Large intestine (tissue), 3 donors: Measurements from ENCODE around the gene PSMC1. TPM values are rescaled to one million over a fixed set of nuclear protein-coding genes. Genes with fewer than 3 reads are reported as not detected.

Experiments
- DNase-seq, 2 donors: peaks; one replicate each; pipeline versions ENCODE4 v3.0.0 to v3.0.0-alpha.2; 2013
- H3K27ac ChIP-seq: one replicate; pipeline ENCODE4 v1.5.1; 2013; ENCODE audit warnings: low read length
- H3K27me3 ChIP-seq: 2 replicates; pipeline ENCODE4 v1.6.1; 2013; ENCODE audit warnings: low read length; ENCODE audit not compliant: control insufficient read depth, insufficient read depth
- H3K36me3 ChIP-seq: 2 replicates; pipeline ENCODE4 v1.6.1; 2013; ENCODE audit warnings: low read length; ENCODE audit not compliant: control insufficient read depth, insufficient read depth
- H3K4me1 ChIP-seq: one replicate; pipeline ENCODE4 v1.6.1; 2013; ENCODE audit warnings: low read length; ENCODE audit not compliant: control insufficient read depth, insufficient read depth
- H3K4me3 ChIP-seq: one replicate; pipeline ENCODE4 v1.5.1; 2013; ENCODE audit warnings: low read length
- H3K9me3 ChIP-seq: one replicate; pipeline ENCODE4 v1.6.1; 2013; ENCODE audit warnings: mild to moderate bottlenecking, low read depth, low read length, moderate library complexity; ENCODE audit not compliant: control insufficient read depth
- WGBS: methylation state at CpG from one replicate; pipeline ENCODE4 v1.1.5; 2013; ENCODE audit warnings: low lambda C conversion rate; ENCODE audit not compliant: insufficient coverage; 5-methylcytosine and 5-hydroxymethylcytosine counted together
- polyA plus RNA-seq: library from polyadenylated mRNA; unstranded; fragments of 120-200 nt; gene quantifications from one replicate; pipeline ENCODE4 v1.2.1, GENCODE V29; 2013

Gene PSMC1
- polyA plus RNA-seq, 1 donor, result 135 TPM

DNA sequence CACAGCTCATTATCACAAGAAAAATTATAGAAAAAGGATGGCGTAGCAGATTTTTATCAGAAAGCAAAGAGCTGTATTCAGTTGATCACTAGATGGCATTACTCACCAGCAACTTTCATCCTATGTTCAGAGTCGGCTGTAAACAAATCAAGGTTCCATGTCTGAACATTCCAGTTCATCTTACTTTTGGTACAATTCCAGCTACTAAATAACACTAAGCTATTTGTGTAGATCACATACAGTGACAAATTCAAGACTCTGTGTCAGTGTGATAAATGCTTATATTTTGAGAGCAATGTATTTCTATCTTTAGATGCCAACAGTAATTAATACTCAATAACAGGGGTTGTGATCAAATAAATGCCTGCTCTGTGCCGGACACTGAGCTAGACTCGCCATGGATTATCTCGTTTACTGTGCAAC is 45.3 kb downstream of the PSMC1 start:
- peak overlapping the region; percentile 78 for H3K27ac ChIP-seq
- peaks cover 46% of the 10 kb centered on the region for H3K4me1 ChIP-seq

DNA sequence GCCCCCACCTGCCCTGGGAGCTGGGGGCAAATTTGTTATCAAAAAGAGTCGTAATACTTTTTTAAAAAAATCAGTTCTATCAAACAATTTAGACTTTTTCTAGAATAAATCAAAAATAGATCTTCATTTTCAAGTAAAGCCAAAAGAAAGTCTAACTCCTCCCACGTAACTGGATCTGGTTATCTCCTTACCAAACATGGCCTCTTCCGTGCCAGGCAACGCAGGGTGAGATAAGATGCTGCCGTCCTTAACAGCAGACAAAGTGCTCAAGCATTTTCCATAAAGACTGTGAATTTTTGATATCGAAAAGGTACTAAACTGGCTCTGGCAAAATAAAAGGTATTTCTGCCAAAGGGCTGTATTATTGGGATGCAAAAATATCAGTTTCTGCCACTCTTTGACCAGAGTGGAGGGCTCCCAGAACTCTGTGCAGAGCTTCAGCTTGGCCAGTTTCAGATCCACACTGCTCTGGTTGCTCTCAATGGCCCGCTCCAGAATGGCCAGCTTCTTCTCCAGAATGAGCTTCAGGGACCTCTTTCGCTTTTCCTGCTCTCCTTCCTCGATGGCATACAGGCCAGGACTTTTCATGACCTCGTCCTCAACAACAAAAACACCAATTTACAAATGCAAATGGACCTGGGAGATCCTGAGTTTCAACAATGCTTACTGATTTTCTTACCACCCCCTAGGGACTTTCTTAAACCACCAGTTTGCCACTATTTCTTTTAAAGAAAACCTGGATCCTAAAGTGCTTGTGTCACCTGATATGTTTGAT is 46.4 kb downstream of the PSMC1 start:
- H3K36me3 ChIP-seq, result peaks cover 14% of the 10 kb centered on the region
- peak in 1 of 2 donors; percentile 35 for DNase-seq

More for the DNA sequence above, 45.3 kb downstream of the PSMC1 start:
- Histone ChIP-seq H3K36me3 (peaks cover 13% of the 10 kb centered on the region), H3K27me3 (no peaks in the 10 kb centered on the region), H3K4me3 (no peak overlapping the region), H3K9me3 (no peaks in the 10 kb centered on the region)
- 0% methylated on average over 1 of the region's 5 CpGs for WGBS
- peak; percentile 42 to 65 for DNase-seq

DNA sequence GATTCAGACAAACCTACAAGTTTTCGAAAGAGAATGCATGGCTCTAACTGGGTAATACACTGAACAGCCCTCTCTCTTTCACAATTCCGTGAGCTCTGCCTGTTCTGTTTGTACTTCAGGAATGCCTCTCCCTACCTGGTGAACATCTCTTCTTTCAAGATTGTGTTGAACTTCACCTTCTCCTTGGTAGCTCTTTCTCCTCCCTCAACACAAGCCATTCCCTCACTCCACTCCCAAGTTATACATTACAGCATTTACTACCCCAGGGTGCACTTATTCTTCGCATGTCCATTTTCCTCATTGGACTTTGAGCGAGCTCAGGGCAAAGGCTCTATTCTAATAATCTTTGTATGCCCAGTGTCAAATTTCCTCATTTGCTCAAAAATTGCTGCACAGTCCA is 47.1 kb downstream of the PSMC1 start:
- Histone ChIP-seq H3K4me1 (peaks cover 44% of the 10 kb centered on the region), H3K27ac (peak overlapping the region; percentile 78), H3K4me3 (no peak overlapping the region), H3K27me3 (no peaks in the 10 kb centered on the region), H3K9me3 (no peaks in the 10 kb centered on the region), H3K36me3 (peaks cover 17% of the 10 kb centered on the region)
- 20% methylated on average over 1 of the region's 4 CpGs for WGBS
- DNase-seq, result peak; percentile 82 to 92

More for the DNA sequence above, 46.4 kb downstream of the PSMC1 start:
- WGBS, result 0% methylated on average over 1 of the region's 10 CpGs
- Histone ChIP-seq H3K9me3 (no peaks in the 10 kb centered on the region), H3K27me3 (no peaks in the 10 kb centered on the region), H3K27ac (peak overlapping the region; percentile 78), H3K4me3 (no peak overlapping the region), H3K4me1 (peaks cover 46% of the 10 kb centered on the region)

DNA sequence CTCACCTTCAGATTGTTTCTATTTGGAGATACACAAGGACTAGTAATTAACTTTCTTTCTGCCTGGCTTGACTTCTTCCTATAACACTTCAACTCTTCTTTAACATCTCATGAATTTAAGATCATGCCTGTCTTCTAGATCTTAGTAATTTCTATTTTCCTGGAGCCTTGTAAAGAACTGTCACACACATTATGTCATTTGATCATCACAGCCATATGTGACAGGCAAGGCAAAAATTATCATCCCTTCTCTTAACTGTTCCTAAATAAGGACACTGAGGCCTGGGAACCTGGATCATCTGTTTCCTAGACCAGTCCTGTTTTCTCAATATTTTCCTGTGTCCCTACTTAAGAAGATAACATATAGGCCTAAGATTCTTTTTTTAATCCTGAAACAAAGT is 48.1 kb downstream of the PSMC1 start:
- H3K27ac ChIP-seq, result peak overlapping the region; percentile 78

DNA sequence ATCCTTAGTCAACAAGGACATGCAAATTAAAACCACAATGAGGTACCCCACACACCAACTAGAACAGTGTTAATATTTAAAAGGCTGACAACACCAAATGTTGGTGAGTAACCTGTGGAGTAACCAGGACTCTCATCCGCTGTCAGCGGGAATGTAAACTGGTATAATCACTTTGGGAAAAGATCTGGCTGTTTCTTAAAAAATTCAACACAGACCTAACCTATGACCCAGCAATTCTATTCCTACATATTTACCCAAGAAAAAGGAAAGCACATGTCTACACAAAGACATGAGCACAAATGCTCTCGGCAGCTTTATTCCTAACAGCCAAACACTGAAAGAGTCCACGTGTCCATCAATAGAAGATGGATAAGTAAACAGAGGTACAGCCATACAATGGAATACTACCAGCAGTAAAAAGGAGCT is 48.8 kb downstream of the PSMC1 start:
- peak overlapping the region; percentile 78 for H3K27ac ChIP-seq
- no CpG with 5 or more reads among the region's 4 CpGs for WGBS
- H3K36me3 ChIP-seq, result peaks cover 24% of the 10 kb centered on the region
- H3K4me1 ChIP-seq, result peaks cover 43% of the 10 kb centered on the region
- H3K9me3 ChIP-seq, result no peaks in the 10 kb centered on the region
- H3K4me3 ChIP-seq, result no peak overlapping the region
- no peaks in the 10 kb centered on the region for H3K27me3 ChIP-seq
- peak in 1 of 2 donors; percentile 22 for DNase-seq

More for the DNA sequence above, 48.1 kb downstream of the PSMC1 start:
- Histone ChIP-seq H3K36me3 (peaks cover 18% of the 10 kb centered on the region), H3K9me3 (no peaks in the 10 kb centered on the region), H3K4me3 (no peak overlapping the region), H3K4me1 (peaks cover 43% of the 10 kb centered on the region), H3K27me3 (no peaks in the 10 kb centered on the region)
- peak in 1 of 2 donors; percentile 16 for DNase-seq

DNA sequence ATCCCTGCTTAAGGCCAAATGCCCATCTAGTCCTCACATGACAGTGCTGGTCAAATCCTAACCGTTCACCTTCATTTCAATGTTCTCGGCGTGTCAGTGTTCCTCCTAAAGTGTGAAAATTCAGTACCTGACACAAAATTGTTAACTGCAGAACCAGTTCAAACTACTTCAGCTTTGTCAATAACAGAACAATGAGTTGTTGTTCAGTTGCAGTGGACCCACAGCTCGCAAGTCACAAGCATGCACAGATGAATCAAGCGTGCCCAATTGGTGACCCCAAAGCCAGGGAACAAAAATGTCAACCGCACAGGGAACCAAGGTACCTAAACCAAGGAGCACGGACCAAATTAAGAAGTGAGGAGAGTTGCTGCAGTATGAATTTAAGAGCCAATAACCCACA is 52.2 kb downstream of the PSMC1 start:
- no peak for DNase-seq
- H3K4me3 ChIP-seq, result no peak overlapping the region
- H3K27me3 ChIP-seq, result no peaks in the 10 kb centered on the region
- 100% methylated on average over 1 of the region's 7 CpGs for WGBS
- no peak overlapping the region for H3K27ac ChIP-seq
- peaks cover 42% of the 10 kb centered on the region for H3K36me3 ChIP-seq
- H3K9me3 ChIP-seq, result no peaks in the 10 kb centered on the region
- H3K4me1 ChIP-seq, result peaks cover 27% of the 10 kb centered on the region

DNA sequence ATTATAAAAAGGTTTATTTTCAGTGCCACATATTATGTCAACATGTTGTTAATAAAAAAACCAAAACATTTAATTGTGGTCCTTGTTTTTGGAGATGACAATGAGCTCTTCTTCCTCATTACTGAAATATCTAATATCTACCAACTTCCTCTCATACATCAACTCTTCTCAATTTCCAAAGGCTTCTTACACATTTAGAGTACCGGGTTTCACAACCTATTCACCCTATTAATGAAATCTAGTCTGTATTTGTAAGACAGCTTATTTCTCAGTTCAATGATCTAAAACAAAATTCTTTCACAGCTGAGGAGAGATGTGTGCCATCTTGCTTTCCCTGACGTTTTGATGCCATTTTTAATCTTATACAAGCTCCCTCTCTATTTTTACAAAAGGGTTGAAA is 60.9 kb downstream of the PSMC1 start:
- no peak for DNase-seq
- Histone ChIP-seq H3K4me3 (no peak overlapping the region), H3K4me1 (no peaks in the 10 kb centered on the region), H3K27me3 (no peaks in the 10 kb centered on the region), H3K36me3 (peaks cover 32% of the 10 kb centered on the region), H3K9me3 (peaks cover 5% of the 10 kb centered on the region), H3K27ac (no peak overlapping the region)
- WGBS, result 100% methylated on average over 1 of the region's 2 CpGs

DNA sequence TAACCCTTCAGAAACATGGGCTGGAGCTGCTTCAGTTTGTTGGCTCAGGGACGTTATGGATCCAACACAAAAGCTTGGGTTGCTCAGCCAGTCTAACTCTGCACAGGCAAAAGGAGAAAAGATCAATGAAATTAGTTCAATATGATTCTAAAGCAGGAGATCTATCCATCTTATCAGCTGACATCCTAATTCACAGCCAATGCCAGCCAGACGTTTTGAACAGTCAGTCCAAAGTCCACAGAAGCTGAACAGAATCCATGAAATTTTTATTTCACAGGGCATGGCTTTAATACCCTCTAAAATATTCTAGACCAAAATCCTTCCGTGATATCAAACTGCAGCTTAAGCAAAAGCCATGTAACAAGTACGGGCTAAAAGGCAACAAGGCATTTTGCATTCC is 61.7 kb downstream of the PSMC1 start:
- peaks cover 29% of the 10 kb centered on the region for H3K36me3 ChIP-seq
- no CpG with 5 or more reads among the region's 4 CpGs for WGBS
- DNase-seq, result no peak

DNA sequence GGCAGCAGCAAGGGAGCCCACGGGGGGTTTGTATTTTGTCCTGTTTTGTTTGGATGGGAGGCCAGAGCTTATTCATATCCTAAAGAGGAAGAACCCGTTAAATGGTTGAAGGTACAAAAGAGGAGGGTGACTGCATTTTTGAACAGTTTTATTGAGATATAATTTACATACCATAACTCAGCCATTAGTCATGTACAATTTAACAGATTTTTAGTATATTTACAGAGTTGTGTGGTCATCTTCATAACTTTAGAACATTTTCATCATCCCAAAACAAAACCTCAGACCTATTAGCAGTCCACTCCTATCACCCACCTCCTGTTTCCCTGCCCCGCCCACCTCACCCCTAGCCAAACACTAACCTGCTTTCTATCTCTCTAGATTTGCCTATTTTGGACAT is 62.8 kb downstream of the PSMC1 start:
- Histone ChIP-seq H3K4me1 (no peaks in the 10 kb centered on the region), H3K27me3 (no peaks in the 10 kb centered on the region), H3K9me3 (peaks cover 5% of the 10 kb centered on the region), H3K4me3 (no peak overlapping the region), H3K27ac (no peak overlapping the region), H3K36me3 (peaks cover 21% of the 10 kb centered on the region)
- 100% methylated on average over 1 of the region's 3 CpGs for WGBS
- DNase-seq, result no peak

More for the DNA sequence above, 61.7 kb downstream of the PSMC1 start:
- Histone ChIP-seq H3K4me3 (no peak overlapping the region), H3K4me1 (no peaks in the 10 kb centered on the region), H3K27ac (no peak overlapping the region), H3K27me3 (no peaks in the 10 kb centered on the region), H3K9me3 (peaks cover 5% of the 10 kb centered on the region)

DNA sequence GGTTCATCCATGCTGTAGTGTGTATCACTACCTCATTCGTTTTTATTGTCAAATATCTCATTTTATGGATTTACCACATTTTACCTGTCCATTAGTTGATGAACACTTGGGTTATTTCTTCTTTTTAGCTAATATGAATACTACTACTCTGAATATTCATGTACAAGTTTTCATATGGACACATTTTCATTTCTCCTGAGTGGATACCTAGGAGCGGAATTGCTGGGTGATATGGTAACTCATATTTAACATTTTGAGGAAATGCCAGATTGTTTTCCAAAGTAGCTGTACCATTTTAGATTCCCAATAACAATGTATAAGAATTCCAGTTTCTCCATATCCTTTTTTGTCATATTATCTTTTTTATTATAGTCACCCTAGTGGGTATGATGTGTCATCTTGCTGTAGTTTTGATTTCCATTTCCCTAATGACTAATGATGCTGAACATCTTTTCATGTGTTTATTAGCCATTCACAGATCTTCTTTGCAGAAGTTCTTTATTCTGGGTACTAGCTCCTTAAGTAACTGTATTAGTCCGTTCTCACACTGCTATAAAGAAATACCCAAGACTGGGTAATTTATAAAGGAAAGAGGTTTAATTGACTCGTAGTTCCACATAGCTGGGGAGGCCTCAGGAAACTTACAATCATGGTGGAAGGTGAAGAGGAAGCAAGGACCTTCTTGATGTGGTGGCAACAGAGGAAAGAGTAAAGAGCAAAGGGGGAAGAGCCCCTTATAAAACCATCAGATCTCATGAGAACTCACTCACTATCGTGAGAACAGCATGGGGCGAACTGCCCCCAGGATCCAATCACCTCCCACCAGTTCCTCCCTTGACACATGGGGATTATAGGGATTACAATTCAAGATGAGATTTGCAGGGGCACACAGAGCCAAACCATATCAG is 63.5 kb downstream of the PSMC1 start:
- H3K27me3 ChIP-seq, result no peaks in the 10 kb centered on the region
- WGBS, result 100% methylated on average over 1 of the region's 6 CpGs

More for the DNA sequence above, 63.5 kb downstream of the PSMC1 start:
- DNase-seq, result no peak
- Histone ChIP-seq H3K4me3 (no peak overlapping the region), H3K36me3 (peaks cover 18% of the 10 kb centered on the region), H3K9me3 (peaks cover 5% of the 10 kb centered on the region), H3K4me1 (no peaks in the 10 kb centered on the region), H3K27ac (no peak overlapping the region)
